NCI-H2227 (cell line): ENCODE data around the gene EIF2B1.

Experiments used
- DNase-seq: peaks from one replicate; lab custom pipeline; 2025; ENCODE audit not compliant: unreplicated experiment; lab: John Stamatoyannopoulos, UW

The EIF2B1 gene

DNA sequence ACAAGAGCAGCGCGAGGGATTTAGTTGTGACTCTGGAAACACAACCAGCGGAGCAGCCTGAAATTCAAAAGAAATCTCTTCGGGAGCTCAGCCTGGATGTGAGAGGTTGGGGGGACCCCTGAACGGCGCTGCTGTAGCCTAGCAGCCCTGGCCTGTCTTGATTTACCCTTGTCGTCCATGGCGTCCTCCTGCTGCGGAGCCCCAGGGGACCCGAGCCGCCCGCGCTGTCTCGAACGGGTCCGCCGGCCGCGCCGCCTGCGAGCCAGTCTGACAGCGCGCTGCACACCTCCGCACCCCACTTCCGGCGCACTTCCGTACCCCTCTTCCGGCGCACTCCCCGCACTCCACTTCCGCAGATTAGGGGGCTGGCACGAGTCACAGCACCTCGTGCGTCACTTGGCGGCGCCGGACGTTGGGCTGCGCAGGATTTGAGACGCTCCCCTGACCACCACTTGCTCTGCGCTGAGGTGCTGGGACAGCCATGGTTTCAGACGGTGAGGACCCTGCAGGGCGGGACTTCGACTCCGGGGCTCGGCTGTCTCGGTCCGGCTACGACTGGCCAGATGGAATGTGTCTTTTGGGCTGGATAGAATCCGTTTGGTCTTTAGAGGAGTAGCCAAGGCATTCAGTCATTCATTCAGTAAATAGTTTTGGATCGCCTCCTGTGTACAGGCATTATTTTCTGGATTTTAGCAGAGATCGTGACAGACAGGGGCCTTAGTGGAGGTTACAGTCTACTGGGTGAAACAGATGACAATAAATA lies at the start of gene EIF2B1, which contains the start of gene GTF2H3:
EIF2B1 (minus strand) TSS at position 308 of the 763 bp plus-strand sequence; CDS start at position 179, 129 bp downstream.
GTF2H3 (plus strand) TSS at position 451 of the 763 bp plus-strand sequence; CDS start at position 482, 31 bp downstream.
- peak; percentile 98 for DNase-seq

DNA sequence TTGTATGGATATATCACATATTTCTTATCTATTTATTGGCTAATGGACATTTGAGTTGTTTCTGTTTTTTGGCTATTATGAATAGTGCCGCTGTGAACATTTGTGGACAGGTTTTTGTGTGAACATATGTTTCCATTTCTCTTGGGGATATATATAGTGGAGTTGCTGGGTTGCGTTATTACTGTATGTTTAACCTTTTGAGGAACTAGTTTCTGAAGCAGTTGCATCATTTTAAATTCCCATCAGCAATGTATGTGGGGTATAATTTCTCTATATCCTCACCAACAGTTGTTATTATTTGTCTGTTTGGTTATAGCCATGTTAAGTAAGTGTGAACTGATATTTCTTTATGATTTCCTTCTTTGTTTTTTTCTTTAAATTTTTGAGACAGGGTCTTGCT lies 48.1 kb upstream of the EIF2B1 start:
- no peak for DNase-seq

DNA sequence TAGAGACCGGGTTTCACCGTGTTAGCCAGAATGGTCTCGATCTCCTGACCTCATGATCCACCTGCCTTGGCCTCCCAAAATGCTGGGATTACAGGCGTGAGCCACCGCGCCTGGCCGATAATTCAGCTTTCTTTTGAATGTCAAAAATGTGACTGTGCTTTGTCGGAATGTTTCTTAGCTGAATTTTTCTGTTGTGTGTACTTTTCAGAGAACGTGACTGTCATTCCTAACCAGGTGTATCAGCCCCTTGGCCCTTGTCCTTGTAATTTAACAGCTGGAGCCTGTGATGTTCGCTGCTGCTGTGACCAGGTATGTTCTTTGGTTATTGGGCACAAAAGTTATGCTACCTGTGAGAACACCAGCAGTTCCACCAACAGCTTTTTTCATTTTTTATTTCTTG lies 45.5 kb upstream of the EIF2B1 start:
- DNase-seq = no peak

DNA sequence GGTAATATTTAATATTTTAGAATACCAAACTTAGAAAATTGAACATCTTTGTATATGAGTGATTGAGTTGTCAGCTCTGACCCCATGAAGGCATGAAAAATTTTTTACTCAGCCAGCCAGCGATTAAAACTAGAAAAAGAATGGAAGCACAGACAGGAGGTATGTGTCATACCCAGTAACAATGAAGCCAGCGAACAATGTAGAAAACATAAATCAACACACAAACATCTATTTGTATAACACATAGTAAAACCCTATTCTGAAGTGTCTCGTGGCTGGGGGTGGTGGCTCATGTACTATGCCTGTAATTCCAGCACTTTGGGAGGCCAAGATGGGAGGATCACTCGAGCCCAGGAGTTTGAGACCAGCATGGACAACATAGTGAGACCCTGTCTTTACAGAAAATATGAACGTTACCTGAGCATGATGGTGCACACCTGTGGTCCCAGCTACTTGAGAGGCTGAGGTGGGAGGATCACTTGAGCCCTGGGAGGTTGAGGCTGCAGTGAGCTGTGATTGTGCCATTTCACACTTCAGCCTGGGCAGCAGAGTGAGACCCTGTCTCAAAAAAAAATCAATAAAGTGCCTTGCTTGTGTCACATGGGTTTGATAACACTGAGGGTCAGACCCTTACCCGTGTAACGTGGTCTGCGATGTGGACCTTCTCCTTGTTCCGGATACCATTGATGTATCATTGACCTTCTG lies 43.3 kb upstream of the EIF2B1 start:
- DNase-seq = no peak

DNA sequence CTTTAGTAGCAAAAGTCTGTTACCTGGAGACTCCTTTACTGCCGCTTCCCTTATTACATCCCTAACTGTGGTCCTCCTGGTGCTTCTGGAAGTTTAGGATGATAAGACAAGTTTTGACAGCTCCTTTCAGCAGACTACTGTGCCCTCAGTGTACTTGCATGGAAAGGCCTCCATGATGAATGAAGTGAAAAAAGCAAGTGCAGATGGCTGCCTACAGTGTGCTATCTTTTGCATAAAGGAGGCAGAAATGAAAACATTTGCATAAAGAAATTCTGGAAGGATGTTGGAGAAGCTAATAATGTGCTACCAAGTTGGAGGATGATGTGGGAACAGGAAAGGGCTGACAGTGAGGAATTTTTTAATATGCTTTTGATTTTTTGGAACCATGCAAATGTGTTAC lies 42.0 kb upstream of the EIF2B1 start:
- DNase-seq = no peak

DNA sequence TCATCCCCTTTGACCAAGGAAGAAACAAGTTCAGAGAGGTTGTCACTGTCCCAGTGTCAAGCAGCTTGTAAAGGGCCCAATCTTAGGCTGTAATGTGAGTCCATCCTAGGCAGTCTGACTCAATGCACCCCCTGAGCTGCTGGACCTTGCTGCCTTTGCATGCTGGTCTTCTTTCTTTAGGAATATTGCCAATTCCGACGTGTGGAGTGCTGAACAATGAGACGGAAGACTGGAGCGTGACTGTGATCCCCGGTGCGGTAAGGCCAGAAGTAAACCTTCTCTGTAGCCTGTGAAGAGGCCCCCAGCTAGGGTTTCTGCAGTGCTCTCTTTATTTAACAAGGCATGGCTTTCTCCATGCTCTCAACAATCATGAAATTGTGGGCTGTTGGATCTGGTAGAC lies 38.4 kb upstream of the EIF2B1 start:
- no peak for DNase-seq

DNA sequence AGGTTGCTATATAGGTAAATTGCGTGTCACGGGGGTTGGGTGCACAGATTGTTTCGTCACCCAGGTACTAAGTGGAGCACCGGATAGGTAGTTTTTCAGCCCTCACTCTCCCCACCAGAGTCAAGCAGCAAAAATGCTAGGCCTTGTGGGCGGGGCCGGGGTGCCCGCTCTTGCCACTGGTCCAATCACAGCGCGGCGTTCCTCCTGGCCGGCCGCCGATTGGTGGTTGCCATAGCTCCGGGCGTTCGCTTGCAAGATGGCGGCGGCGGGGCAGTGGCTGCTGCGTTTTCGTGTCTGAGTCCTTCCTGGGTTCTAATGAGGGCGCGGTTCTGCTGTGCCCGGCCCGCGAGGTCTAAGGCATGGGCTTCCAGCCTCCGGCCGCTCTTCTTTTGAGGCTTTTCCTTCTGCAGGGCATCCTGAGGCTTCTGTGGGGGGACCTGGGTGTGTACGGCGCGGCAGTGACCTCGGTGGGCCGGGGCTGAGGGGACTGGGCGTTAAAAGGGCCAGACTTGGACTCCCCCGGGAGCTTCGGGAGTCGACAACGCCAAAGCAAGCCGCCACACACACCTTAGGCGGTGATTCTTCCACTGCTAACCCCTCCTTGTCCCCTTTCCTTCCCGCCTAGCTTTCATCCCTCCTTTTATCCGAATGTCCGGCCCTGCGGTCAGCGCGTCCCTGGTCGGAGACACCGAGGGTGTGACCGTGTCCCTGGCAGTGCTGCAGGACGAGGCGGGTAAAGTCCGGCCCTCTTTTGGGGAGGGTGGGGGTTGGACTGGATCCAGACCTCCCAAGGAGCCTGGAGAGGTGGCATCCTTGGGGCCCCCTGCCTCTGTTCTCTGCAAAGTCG lies 37.6 kb upstream of the EIF2B1 start, which contains the start of gene TCTN2:
TCTN2 (plus strand) TSS at position 232 of the 847 bp plus-strand sequence; CDS start at position 360, 128 bp downstream.
- peak; percentile 95 for DNase-seq

DNA sequence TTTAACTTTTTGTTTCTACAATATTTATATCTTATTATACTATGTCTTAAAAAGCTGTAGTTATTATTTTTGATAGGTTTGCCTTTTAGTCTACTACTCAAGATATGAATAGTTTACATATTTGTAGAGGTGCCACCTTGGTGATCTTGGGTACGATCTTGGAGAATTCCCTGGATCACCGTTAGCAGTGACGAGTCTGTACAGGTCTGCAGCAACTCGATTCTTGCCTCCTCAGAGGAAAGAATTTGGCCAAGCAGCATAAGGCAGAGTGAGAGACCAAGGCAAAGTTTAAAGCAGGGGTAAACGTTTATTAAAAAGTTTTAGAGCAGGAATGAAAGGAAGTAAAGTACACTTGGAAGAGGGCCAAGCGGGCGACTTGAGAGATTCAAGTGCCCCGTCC lies 34.3 kb upstream of the EIF2B1 start:
- DNase-seq = no peak

DNA sequence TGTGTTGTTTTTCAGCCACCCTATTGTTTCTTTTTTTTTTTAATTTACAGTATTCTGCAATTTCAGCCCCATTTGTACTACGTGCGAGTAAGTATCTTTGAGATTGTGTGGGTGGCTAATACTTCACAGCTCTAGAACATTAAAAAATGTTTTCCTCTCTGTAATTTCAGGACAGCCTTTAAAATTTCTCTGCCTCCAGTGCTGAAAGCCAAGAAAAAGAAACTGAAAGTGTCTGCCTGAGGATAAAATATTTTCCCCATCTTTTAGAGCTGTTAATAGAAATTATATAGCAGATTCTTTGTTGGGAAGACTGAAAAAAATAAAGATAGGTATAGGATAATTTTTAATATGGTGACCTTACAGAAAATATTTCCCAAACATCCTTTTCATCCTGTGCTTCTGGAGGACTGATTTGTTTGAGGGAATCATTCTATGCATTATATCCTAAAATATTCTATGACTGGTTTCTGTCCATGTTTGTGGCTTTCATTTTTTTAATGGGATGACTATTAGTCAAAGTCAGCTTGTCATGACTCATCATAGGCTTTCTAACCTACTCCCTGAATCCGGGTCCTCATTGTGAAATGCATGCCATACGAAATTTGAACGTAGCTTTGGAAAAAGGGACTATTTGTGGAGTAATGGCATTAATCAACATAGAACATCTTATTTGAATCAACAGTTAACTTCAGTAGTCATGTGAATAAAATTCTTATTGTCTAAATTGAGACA lies 26.7 kb upstream of the EIF2B1 start:
- DNase-seq = no peak

DNA sequence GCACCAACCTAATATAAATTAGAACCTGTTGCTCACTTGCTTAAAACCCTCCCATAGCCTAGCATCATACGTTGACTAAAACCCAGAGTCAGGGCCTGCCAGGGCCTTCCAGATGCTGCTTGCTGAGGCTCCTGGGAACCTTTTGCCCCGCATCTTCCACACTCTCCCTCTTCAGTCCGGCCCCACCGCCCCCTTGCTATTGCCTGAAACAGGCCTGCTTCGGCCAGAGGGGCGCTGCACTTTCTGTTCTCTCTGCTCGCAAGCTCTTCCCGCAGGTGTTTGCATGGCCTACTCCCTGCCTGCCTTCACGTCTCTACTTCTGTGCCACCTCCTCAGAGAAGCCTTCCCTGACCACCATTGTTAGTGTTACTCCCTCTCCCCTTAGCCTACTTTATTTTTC lies 23.7 kb upstream of the EIF2B1 start:
- no peak for DNase-seq

DNA sequence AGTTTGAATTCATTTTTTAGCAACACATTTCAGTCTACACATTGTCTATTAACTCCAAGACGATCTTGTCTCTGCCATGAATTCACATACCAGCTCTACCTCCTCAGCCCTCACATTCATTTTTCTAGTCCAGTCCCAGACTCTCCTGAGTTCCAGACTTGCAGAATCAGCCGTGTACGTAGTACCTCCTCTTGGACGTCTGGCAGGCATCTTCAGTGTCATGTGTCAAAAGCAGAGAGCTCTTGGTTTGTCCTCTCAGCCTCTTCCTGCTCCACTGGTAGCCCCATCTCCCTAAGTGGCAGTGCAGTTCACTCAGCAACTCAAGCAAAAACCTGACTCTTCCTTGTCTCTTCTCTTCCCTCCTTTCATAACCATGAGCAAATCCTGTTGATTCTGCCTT lies 22.9 kb upstream of the EIF2B1 start:
- DNase-seq = no peak

DNA sequence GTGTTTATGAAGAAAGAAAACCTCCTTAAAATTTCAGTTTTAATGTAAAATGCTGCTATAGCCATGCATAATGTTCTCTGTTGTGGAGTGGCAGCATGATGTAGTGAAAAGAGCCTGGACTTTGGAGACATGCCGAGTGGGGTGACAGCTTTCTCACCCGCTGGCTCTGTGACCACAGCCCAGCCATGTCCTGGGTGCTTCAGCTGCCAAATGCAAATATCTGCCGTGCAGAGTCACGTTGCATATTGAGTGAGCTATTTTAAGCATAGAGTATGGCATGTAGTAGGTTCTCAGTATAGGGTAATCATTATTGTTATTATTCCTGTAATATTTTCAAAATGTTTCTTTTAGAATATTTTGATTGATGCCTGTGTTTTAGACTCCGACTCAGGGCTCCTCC lies 21.9 kb upstream of the EIF2B1 start:
- DNase-seq = no peak

DNA sequence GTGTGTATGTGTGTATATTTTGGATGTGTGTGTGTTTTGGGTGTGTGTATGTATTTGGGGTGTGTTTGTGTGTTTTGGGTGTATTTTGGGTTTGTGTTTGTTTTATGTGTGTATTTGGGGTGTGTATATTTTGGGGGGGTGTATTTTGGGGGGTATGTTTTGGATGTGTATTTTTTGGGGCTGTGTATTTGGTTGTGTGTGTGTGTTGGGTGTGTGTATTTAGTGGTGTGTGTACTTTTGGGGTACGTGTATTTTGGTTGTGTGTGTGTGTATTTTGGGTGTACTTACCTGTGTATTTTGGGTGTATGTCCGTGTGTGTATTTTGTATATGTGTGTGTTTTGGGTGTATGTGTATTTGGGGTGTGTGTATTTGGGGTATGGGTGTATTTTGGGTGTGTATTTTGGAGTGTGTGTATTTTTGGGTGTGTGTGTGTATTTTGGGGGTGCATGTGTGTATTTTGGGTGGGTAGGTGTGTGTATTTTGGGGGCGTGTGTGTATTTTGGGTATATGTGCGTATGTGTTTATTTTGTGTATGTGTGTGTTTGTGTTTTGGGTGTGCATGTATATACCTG lies 20.7 kb upstream of the EIF2B1 start:
- DNase-seq = no peak

DNA sequence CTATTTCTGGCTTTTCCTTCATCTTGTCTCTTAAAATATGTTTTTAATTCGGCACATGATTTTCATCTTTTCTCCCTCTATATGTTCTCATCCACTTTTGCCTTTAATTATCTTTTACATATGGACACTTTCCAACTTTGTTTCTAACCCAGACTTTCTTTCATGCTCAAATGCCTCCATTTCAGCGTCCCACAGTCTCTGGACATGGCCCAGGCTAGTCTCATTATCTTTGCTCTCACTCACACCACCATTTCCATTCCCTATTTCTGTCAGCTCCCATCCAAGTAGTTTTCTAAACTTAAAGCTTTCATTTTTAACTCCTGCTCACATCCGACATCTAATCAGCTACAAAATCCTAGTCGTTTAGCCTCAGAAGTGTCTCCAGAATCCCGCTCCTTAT lies 14.9 kb upstream of the EIF2B1 start:
- no peak for DNase-seq

DNA sequence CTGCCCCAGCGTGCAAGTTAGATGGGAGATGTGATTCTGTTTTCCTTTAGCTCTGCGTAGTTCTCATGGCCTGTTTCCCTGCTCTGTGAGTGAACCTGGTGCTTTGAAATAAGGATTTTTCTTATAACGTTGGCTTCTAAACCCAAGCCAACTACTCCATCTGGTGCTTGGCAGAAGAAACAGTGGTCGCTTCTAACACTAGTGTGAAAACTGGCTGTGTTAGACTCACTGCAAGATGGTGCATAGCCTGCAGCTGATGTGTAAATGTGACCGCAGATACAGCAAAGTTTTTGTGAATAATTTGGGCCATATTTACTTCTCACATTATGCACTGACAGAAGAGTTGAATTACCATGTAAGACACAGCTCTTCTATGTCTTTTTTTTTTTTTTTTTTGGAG lies 12.4 kb upstream of the EIF2B1 start:
- DNase-seq = no peak

DNA sequence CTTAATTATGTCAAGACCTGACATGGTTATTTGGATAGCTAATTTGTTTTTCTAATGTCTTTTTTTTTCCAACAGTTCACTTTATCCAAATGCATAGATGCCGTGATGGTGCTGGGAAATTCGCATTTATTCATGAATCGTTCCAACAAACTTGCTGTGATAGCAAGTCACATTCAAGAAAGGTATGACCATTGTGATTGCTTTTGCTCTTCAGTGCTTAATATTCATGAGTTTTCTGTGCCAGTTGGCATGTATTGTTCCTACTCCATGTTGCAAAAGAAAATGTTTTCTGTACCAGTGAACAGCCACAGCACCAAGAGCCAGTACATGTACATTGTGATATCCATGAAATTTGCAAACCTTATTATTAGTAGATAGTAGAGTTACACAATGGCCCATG lies 11.9 kb upstream of the EIF2B1 start:
- DNase-seq = no peak

DNA sequence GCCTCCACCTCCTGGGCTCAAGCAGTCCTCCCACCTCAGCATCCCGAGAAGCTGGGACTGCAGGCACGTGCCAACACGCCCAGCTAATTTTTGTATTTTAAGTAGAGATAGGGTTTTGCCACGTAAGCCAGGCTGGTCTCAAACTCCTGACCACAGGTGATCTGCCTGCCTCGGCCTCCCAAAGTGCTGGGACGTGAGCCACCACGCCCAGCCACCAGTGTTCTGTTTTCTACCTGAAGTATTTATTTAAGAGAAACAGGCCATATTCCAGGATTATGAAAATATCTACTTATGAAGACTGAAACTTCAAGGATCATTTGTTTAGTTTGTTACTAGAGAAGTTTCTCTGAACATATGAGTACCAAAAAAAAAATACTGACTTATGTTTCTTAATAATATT lies 10.4 kb upstream of the EIF2B1 start:
- no peak for DNase-seq

DNA sequence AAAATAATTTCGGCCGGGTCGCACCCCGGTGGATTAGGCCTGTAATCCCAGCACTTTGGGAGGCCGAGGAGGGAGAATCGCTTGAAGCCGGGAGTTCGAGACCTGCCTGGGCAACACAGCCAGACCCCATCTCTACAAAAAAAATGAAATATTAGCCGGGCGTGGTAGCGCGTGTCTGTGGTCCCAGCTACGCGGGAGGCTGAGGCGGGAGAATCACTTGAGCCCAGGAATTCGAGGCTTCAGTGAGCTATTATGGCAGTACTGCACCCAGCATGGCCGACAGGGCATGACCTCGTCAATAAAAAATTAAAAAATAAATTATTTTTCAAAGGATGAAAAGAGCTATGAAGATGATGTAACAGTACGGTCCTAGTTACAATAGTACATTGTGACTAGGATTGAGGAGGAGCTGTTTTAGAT lies 666 bp upstream of the EIF2B1 start:
- no peak for DNase-seq

DNA sequence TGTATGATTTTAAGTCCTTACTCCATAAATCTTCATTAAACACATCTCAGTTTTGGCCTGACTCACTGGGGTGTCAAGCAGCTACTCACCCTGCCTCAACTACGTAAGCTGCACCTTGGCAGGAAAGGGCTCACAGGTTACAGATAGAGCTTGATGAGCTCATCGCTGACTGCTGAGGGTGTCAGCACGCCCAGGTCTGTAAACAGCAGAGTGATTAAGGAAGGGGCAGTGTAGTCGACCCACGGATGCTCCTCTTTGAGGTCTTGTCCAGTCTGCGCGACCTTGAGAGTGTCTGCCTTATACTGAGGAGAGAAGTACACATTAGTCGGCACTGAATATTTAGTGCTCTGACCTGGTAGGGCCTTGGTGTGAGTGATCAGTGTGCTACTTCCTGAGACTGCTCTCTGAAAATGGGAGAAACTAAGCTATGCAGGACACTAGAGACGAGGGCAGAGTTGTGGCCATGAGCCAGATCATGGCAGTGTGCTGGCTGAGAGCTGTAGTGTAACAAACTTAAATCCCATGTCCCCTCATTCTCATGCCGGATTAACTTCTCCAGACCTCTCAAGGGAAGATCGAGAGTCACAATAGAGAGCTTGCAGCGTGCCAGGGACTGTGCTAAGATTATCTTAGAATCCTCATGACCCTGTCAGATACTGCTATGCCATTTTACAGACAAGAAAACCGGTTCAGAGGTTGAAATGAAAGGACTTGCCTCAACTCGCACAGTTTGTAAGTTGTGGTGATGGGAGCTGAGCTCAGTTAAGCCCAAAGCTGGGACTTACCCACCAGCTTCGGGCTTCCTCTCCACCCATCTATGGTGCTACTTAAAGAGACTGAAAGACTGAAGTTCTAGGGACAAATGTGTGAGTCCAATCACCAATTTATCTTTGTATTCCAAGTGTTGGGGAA lies 11.6 kb downstream of the EIF2B1 start:
- no peak for DNase-seq
